HCT116 (cell line): ENCODE results near the gene OAT. TPM values are rescaled to one million over a fixed set of nuclear protein-coding genes. Genes with fewer than 3 reads are reported as not detected.

ENCODE experiments used
- ATAC-seq: fragments of 200-7000 bp; cut with Tn5 transposase; 2 replicates; pipeline ENCODE4 v1.9.1; 2020; ENCODE audit warnings: mild to moderate bottlenecking, moderate library complexity
- BruUV-seq: library from RNA; stranded (reverse); fragments of 400-500 nt; replicated peaks from 2 replicates; lab custom pipeline; 2021; lab: Mats Ljungman, UMichigan
- CTCF ChIA-PET: fragments of 300-600 bp; sonication (Branson Sonifier 250); formaldehyde crosslinking; loops from one replicate; lab custom pipeline; 2021; ENCODE audit warnings: antibody characterized with exemption; lab: Charles Lee
- POLR2A ChIA-PET: fragments of 300-600, 350-600 bp; sonication (Branson Sonifier 250); formaldehyde crosslinking; loops from one replicate; lab custom pipeline; 2021; ENCODE audit warnings: antibody characterized with exemption; lab: Charles Lee
- RAD21 ChIA-PET, 2 experiments: fragments of 300-600 bp; sonication (Branson Sonifier 250); formaldehyde crosslinking; loops; one replicate each; lab custom pipeline; 2023; ENCODE audit warnings: low total read pairs in 2 of 2; ENCODE audit not compliant: uncharacterized antibody in 2 of 2, unreplicated experiment in 2 of 2, low non-redundant PET in 1 of 2; lab: Charles Lee
- DNase-seq: peaks from one replicate; pipeline ENCODE4 v3.0.0-alpha.2; 2010; ENCODE audit warnings: low read depth, low spot score
- H2AFZ ChIP-seq: fragments of 200-600 bp; shearing (Covaris generic), sonication (generic); 2 replicates; pipeline ENCODE4 v1.6.1; 2017; ENCODE audit warnings: low read depth, mixed run types, mixed read lengths, antibody characterized with exemption, low read length; ENCODE audit not compliant: poor library complexity, severe bottlenecking
- H3K27ac ChIP-seq: 2 replicates; pipeline ENCODE4 v1.5.1; 2012; ENCODE audit warnings: low read depth, low read length
- H3K27me3 ChIP-seq: fragments of 200-600 bp; sonication (generic); 2 replicates; pipeline ENCODE4 v1.6.1; 2016; ENCODE audit warnings: mixed run types, low read length, mixed read lengths; ENCODE audit not compliant: insufficient read depth
- H3K36me3 ChIP-seq, 2 experiments: fragments of 200-500 bp in 1 of 2; fragments of 200-600 bp in 1 of 2; sonication (Bioruptor generic) in 1 of 2; sonication (generic) in 1 of 2; 2 replicates each; pipeline versions ENCODE4 v1.5.1 to v1.6.1; 2014 to 2016; ENCODE audit warnings: low read length in 2 of 2, inconsistent platforms in 1 of 2, mixed read lengths in 1 of 2, mixed run types in 1 of 2; ENCODE audit not compliant: insufficient read depth in 2 of 2, control insufficient read depth in 1 of 2
- H3K4me1 ChIP-seq, 2 experiments: fragments of 200-600 bp in 1 of 2; sonication (generic) in 1 of 2; 2 replicates each; pipeline versions ENCODE4 v1.5.1 to v1.6.1; 2012 to 2017; ENCODE audit warnings: low read length in 2 of 2, inconsistent platforms in 1 of 2, mild to moderate bottlenecking in 1 of 2, mixed read lengths in 1 of 2, mixed run types in 1 of 2, moderate library complexity in 1 of 2; ENCODE audit not compliant: insufficient read depth in 2 of 2, control insufficient read depth in 1 of 2
- H3K4me2 ChIP-seq: fragments of 200-600 bp; sonication (generic); 2 replicates; pipeline ENCODE4 v1.6.1; 2017; ENCODE audit warnings: mixed run types, low read length, mixed read lengths
- H3K4me3 ChIP-seq, 2 experiments: fragments of 200-600 bp in 1 of 2; sonication (generic) in 1 of 2; replicated peaks in 1 of 2; 2 replicates each; pipeline ENCODE4 v1.5.1; 2011 to 2016; ENCODE audit warnings: low read length in 2 of 2, control low read depth in 1 of 2, low read depth in 1 of 2, mild to moderate bottlenecking in 1 of 2, mixed read lengths in 1 of 2, mixed run types in 1 of 2
- H3K79me2 ChIP-seq: fragments of 200-600 bp; sonication (generic); 2 replicates; pipeline ENCODE4 v1.6.1; 2017; ENCODE audit warnings: mild to moderate bottlenecking, mixed run types, low read length, moderate library complexity, mixed read lengths; ENCODE audit not compliant: insufficient read depth
- H3K9ac ChIP-seq: fragments of 200-600 bp; sonication (generic); 2 replicates; pipeline ENCODE4 v1.6.1; 2016; ENCODE audit warnings: low read length, mixed read lengths
- H3K9me2 ChIP-seq: fragments of 200-600 bp; sonication (generic), shearing (Covaris generic); 2 replicates; pipeline ENCODE4 v1.6.1; 2017; ENCODE audit warnings: mixed run types, mild to moderate bottlenecking, moderate library complexity; ENCODE audit not compliant: insufficient read depth
- H3K9me3 ChIP-seq, 2 experiments: fragments of 200-500 bp in 1 of 2; fragments of 200-600 bp in 1 of 2; sonication (Bioruptor generic) in 1 of 2; sonication (generic) in 1 of 2; 2 replicates each; pipeline ENCODE4 v1.6.1; 2014 to 2017; ENCODE audit warnings: low read length in 2 of 2, mixed read lengths in 2 of 2, inconsistent platforms in 1 of 2, low read depth in 1 of 2, mild to moderate bottlenecking in 1 of 2, mixed run types in 1 of 2, moderate library complexity in 1 of 2; ENCODE audit not compliant: control insufficient read depth in 1 of 2, insufficient read depth in 1 of 2
- H4K20me1 ChIP-seq: fragments of 200-600 bp; sonication (generic), shearing (Covaris generic); 2 replicates; pipeline ENCODE4 v1.6.1; 2017; ENCODE audit warnings: mixed run types, mild to moderate bottlenecking, moderate library complexity; ENCODE audit not compliant: insufficient read depth
- CBX3 ChIP-seq: IDR thresholded peaks from 2 replicates; pipeline ENCODE4 v1.6.1; 2012; ENCODE audit warnings: low read depth
- CEBPB ChIP-seq: IDR thresholded peaks from 2 replicates; pipeline ENCODE4 v1.6.1; 2012; ENCODE audit warnings: low read depth
- ELF1 ChIP-seq: IDR thresholded peaks from 2 replicates; pipeline ENCODE4 v1.6.1; 2012; ENCODE audit warnings: low read depth, borderline replicate concordance
- EZH2 ChIP-seq: fragments of 200-600 bp; sonication (generic); IDR thresholded peaks from 2 replicates; pipeline ENCODE4 v1.6.1; 2017; ENCODE audit warnings: antibody characterized with exemption, mixed run types
- EZH2phosphoT487 ChIP-seq: fragments of 200-600 bp; IDR thresholded peaks from 2 replicates; pipeline ENCODE4 v1.6.1; 2018; ENCODE audit warnings: antibody characterized with exemption, borderline replicate concordance
- FOSL1 ChIP-seq: IDR thresholded peaks from 2 replicates; pipeline ENCODE4 v1.6.1; 2012; ENCODE audit warnings: low read depth
- POLR2A ChIP-seq: IDR thresholded peaks from 2 replicates; pipeline ENCODE4 v1.7.0; 2011; ENCODE audit warnings: borderline replicate concordance; ENCODE audit not compliant: insufficient read depth, insufficient read length; ENCODE audit errors: extremely low read depth
- RAD21 ChIP-seq: IDR thresholded peaks from 2 replicates; pipeline ENCODE4 v1.6.1; 2012; ENCODE audit warnings: low read depth, mild to moderate bottlenecking
- SIN3A ChIP-seq: IDR thresholded peaks from 2 replicates; pipeline ENCODE4 v1.6.1; 2012; ENCODE audit warnings: low read depth
- SP1 ChIP-seq: IDR thresholded peaks from 2 replicates; pipeline ENCODE4 v1.6.1; 2012; ENCODE audit warnings: low read depth
- SRF ChIP-seq: IDR thresholded peaks from 2 replicates; pipeline ENCODE4 v1.6.1; 2012; ENCODE audit warnings: low read depth
- TCF7L2 ChIP-seq: IDR thresholded peaks from 2 replicates; pipeline ENCODE4 v1.7.0; 2011; ENCODE audit warnings: borderline replicate concordance, inconsistent platforms; ENCODE audit not compliant: insufficient read depth, insufficient read length; ENCODE audit errors: extremely low read depth
- ZFX ChIP-seq: fragments of 450-650 bp; IDR thresholded peaks from 2 replicates; pipeline ENCODE4 v1.6.1; 2017
- ZNF274 ChIP-seq: fragments of 200-500 bp; sonication (Bioruptor generic); IDR thresholded peaks from 2 replicates; pipeline ENCODE4 v1.6.1; 2014; ENCODE audit warnings: mild to moderate bottlenecking, low read depth, low read length, inconsistent platforms
- intact Hi-C: fragments of 100-400 bp; cut with micrococcal nuclease; formaldehyde crosslinking; loops from 2 replicates; pipeline ENCODE4 v1.10.0; 2022
- total RNA-seq: library from RNA; stranded (reverse); gene quantifications from one replicate; pipeline ENCODE4 v1.2.1, GENCODE V29; 2021; ENCODE audit not compliant: unreplicated experiment
- TF ChIP-seq, protein P1 (sequence below): IDR thresholded peaks from 2 replicates; pipeline ENCODE4 v1.6.1; 2012; ENCODE audit warnings: low read depth
- TF ChIP-seq, protein P2 (sequence below), 3 experiments: fragments of 200-600 bp in 1 of 3; sonication (generic) in 1 of 3; IDR thresholded peaks in 2 of 3; conservative IDR thresholded peaks in 1 of 3; 2 replicates each; pipeline ENCODE4 v1.5.1; 2012 to 2017; ENCODE audit warnings: low read depth in 2 of 3, low read length in 2 of 3, antibody characterized with exemption in 1 of 3, borderline replicate concordance in 1 of 3, control low read depth in 1 of 3, mild to moderate bottlenecking in 1 of 3, mixed read lengths in 1 of 3, mixed run types in 1 of 3, moderate library complexity in 1 of 3; ENCODE audit not compliant: insufficient read depth in 1 of 3
- TF ChIP-seq, protein P3 (sequence below): IDR thresholded peaks from 2 replicates; pipeline ENCODE4 v1.6.1; 2012
- TF ChIP-seq, protein P4 (sequence below): IDR thresholded peaks from 2 replicates; pipeline ENCODE4 v1.6.1; 2011; ENCODE audit warnings: mild to moderate bottlenecking, low read length, moderate library complexity; ENCODE audit not compliant: insufficient replicate concordance; ENCODE audit errors: extremely low read depth

Gene OAT
- total RNA-seq, 1 experiment from 2014 or later, result 133 TPM

DNA sequence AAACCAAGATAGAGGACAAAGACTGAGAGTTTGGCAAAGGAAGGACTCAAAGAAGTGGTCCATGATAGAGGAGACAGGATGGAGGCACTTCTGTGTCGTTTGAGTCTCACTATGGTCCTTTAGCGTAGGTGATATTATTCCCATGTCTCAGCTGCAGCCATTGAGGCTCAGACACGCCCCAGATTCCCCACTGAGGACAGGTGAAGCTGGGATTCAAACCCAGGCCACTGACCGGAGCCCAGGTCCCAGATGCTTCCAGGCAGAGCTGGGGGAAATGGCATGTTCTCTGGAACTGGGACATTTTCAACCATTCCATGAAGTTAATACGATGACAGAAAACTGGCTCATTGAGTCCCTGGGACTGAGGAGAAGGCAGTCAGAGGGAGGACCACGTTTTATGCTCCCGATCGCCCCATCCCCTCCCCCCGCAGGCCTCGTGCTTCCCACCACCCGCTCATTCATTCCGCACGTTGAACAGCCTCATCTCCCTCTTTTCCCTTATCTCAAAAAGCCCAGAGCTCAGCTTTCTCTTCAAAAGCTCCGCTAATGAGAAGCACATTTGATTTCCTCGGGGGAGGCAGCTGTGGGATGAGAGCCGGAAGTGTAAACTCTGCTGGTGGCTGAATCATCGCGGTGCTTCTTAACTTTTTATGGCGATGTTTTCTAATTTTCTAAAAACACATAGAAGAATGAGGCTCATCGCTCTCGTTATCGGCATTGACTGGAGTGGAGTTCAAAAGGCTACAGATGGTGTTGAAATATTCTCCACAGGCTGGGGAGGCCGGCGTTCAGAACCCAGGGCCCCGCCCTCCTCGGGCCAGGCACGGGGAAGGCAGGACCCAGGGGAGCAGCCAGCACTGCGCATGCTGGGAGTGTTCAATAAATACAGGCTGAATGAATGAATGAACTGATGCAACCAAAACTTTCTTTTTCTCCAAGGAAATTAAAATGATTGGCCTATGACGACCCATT is 64.0 kb downstream of the OAT start:
- Histone ChIP-seq H3K9me2 (no peaks in the 10 kb centered on the region; the same call in 1 of the 2 replicates), H2AFZ (peak overlapping the region; percentile 97), H4K20me1 (no peaks in the 10 kb centered on the region), H3K4me1 (peaks cover 10 to 26% of the 10 kb centered on the region in 2 experiments; a peak in 3 of 4 replicates), H3K4me2 (peak overlapping the region; percentile 74), H3K9me3 (no peaks in the 10 kb centered on the region), H3K4me3 (peak overlapping the region; percentile 34 to 50), H3K27ac (peak overlapping the region; percentile 33), H3K79me2 (no peaks in the 10 kb centered on the region), H3K36me3 (no peaks in the 10 kb centered on the region), H3K9ac (peak overlapping the region; percentile 53), H3K27me3 (no peaks in the 10 kb centered on the region)
- ATAC-seq, result peak; percentile 99
- intact Hi-C loops, result no loop called here
- TSS peak; percentile 90 for BruUV-seq
- CTCF ChIA-PET, result interaction anchor here (0.6 to 2.3 kb wide), 3 partner anchors 34 to 360 kb away, joined by 3 to 6 read pairs (median 3); no protein-coding TSS in a partner anchor
- DNase-seq, result peak; percentile 59
- POLR2A ChIA-PET, result interaction anchor here (0.5 to 1.1 kb wide), 2 partner anchors 64 to 769 kb away, joined by 3 read pairs; partner anchors contain the start of gene OAT
- RAD21 ChIA-PET, result interaction anchor here (0.7 to 1.1 kb wide), 6 partner anchors 12 to 1059 kb away, joined by 3 to 6 read pairs (median 4); no protein-coding TSS in a partner anchor
- TF ChIP-seq FOSL1 (peak; percentile 70; the same call in 1 of the 2 replicates), SP1 (peak; percentile 60), TCF7L2 (peak; percentile 96), CBX3 (no peak), EZH2phosphoT487 (no peak), CEBPB (no peak), ZNF274 (no peak), SIN3A (no peak), SRF (no peak), EZH2 (no peak), RAD21 (no peak), POLR2A (no peak), ELF1 (no peak; the same call in 1 of the 2 replicates), ZFX (no peak; the same call in 1 of the 2 replicates)
- TF ChIP-seq, protein P1, sequence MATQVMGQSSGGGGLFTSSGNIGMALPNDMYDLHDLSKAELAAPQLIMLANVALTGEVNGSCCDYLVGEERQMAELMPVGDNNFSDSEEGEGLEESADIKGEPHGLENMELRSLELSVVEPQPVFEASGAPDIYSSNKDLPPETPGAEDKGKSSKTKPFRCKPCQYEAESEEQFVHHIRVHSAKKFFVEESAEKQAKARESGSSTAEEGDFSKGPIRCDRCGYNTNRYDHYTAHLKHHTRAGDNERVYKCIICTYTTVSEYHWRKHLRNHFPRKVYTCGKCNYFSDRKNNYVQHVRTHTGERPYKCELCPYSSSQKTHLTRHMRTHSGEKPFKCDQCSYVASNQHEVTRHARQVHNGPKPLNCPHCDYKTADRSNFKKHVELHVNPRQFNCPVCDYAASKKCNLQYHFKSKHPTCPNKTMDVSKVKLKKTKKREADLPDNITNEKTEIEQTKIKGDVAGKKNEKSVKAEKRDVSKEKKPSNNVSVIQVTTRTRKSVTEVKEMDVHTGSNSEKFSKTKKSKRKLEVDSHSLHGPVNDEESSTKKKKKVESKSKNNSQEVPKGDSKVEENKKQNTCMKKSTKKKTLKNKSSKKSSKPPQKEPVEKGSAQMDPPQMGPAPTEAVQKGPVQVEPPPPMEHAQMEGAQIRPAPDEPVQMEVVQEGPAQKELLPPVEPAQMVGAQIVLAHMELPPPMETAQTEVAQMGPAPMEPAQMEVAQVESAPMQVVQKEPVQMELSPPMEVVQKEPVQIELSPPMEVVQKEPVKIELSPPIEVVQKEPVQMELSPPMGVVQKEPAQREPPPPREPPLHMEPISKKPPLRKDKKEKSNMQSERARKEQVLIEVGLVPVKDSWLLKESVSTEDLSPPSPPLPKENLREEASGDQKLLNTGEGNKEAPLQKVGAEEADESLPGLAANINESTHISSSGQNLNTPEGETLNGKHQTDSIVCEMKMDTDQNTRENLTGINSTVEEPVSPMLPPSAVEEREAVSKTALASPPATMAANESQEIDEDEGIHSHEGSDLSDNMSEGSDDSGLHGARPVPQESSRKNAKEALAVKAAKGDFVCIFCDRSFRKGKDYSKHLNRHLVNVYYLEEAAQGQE, result no peak
- TF ChIP-seq, protein P2, sequence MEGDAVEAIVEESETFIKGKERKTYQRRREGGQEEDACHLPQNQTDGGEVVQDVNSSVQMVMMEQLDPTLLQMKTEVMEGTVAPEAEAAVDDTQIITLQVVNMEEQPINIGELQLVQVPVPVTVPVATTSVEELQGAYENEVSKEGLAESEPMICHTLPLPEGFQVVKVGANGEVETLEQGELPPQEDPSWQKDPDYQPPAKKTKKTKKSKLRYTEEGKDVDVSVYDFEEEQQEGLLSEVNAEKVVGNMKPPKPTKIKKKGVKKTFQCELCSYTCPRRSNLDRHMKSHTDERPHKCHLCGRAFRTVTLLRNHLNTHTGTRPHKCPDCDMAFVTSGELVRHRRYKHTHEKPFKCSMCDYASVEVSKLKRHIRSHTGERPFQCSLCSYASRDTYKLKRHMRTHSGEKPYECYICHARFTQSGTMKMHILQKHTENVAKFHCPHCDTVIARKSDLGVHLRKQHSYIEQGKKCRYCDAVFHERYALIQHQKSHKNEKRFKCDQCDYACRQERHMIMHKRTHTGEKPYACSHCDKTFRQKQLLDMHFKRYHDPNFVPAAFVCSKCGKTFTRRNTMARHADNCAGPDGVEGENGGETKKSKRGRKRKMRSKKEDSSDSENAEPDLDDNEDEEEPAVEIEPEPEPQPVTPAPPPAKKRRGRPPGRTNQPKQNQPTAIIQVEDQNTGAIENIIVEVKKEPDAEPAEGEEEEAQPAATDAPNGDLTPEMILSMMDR (IDR thresholded peaks at IDR 0.05 in 2 of 3, conservative IDR thresholded peaks at IDR 0.05 in 1 of 3; ENCODE audit: borderline replicate concordance in 1 of 3, insufficient read depth in 1 of 3, low read depth in 2 of 3, low read length in 2 of 3), result no peak
- TF ChIP-seq, protein P3, sequence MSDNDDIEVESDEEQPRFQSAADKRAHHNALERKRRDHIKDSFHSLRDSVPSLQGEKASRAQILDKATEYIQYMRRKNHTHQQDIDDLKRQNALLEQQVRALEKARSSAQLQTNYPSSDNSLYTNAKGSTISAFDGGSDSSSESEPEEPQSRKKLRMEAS, result peak; percentile 86
- TF ChIP-seq, protein P4, sequence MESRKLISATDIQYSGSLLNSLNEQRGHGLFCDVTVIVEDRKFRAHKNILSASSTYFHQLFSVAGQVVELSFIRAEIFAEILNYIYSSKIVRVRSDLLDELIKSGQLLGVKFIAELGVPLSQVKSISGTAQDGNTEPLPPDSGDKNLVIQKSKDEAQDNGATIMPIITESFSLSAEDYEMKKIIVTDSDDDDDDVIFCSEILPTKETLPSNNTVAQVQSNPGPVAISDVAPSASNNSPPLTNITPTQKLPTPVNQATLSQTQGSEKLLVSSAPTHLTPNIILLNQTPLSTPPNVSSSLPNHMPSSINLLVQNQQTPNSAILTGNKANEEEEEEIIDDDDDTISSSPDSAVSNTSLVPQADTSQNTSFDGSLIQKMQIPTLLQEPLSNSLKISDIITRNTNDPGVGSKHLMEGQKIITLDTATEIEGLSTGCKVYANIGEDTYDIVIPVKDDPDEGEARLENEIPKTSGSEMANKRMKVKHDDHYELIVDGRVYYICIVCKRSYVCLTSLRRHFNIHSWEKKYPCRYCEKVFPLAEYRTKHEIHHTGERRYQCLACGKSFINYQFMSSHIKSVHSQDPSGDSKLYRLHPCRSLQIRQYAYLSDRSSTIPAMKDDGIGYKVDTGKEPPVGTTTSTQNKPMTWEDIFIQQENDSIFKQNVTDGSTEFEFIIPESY, result peak; percentile 44
